KMS-11 (cell line): ENCODE data around the gene PDS5A.

Experiments
- H2AFZ ChIP-seq: fragments of 200-600 bp; sonication (generic); 2 replicates; pipeline ENCODE4 v1.6.1; 2016; ENCODE audit warnings: antibody characterized with exemption, mixed run types, low read depth
- H3K27ac ChIP-seq: fragments of 200-600 bp; sonication (generic); 2 replicates; pipeline ENCODE4 v1.6.1; 2016; ENCODE audit warnings: mild to moderate bottlenecking, mixed run types
- H3K27me3 ChIP-seq: fragments of 200-600 bp; sonication (generic); 2 replicates; pipeline ENCODE4 v1.6.1; 2017; ENCODE audit warnings: mild to moderate bottlenecking, low read depth, mixed run types, moderate library complexity; ENCODE audit not compliant: insufficient read depth
- H3K36me3 ChIP-seq: fragments of 200-600 bp; sonication (generic); 2 replicates; pipeline ENCODE4 v1.6.1; 2017; ENCODE audit warnings: mild to moderate bottlenecking, mixed run types; ENCODE audit not compliant: insufficient read depth
- H3K4me1 ChIP-seq: fragments of 200-600 bp; sonication (generic); 2 replicates; pipeline ENCODE4 v1.6.1; 2016; ENCODE audit warnings: mild to moderate bottlenecking, low read depth, mixed run types; ENCODE audit not compliant: poor library complexity, severe bottlenecking
- H3K4me2 ChIP-seq: fragments of 200-600 bp; sonication (generic); 2 replicates; pipeline ENCODE4 v1.7.0; 2016; ENCODE audit warnings: mild to moderate bottlenecking, mixed run types
- H3K4me3 ChIP-seq: fragments of 200-600 bp; sonication (generic); IDR thresholded peaks from 2 replicates; pipeline ENCODE4 v1.6.1; 2017; ENCODE audit warnings: low read depth, low read length, mixed read lengths; ENCODE audit not compliant: insufficient read depth
- H3K79me2 ChIP-seq: fragments of 200-600 bp; sonication (generic); 2 replicates; pipeline ENCODE4 v1.6.1; 2016; ENCODE audit warnings: low read depth, mixed run types; ENCODE audit not compliant: insufficient read depth
- H3K9ac ChIP-seq: fragments of 200-600 bp; sonication (generic); 2 replicates; pipeline ENCODE4 v1.6.1; 2016; ENCODE audit warnings: mild to moderate bottlenecking, mixed run types
- H4K20me1 ChIP-seq: fragments of 200-600 bp; sonication (generic); 2 replicates; pipeline ENCODE4 v1.6.1; 2016; ENCODE audit warnings: mild to moderate bottlenecking, mixed run types; ENCODE audit not compliant: insufficient read depth
- CTCF ChIP-seq: fragments of 200-600 bp; sonication (generic); conservative IDR thresholded peaks from 2 replicates; pipeline ENCODE4 v1.6.1; 2017; ENCODE audit warnings: low read depth, mild to moderate bottlenecking, antibody characterized with exemption, low read length, moderate library complexity, mixed read lengths

The PDS5A gene

GRCh38 chr4:39893693-39894072, 84.0 kb downstream of the PDS5A start:
- H4K20me1 ChIP-seq: no peaks in the 10 kb centered on the region
- H3K79me2 ChIP-seq: no peaks in the 10 kb centered on the region
- TF ChIP-seq CTCF: no peak
- no peaks in the 10 kb centered on the region for H3K36me3 ChIP-seq
- H3K9ac ChIP-seq: no peak overlapping the region
- no peak overlapping the region for H3K4me2 ChIP-seq
- H3K4me3 ChIP-seq: no peak overlapping the region
- H2AFZ ChIP-seq: no peak overlapping the region
- H3K27ac ChIP-seq: no peak overlapping the region
- no peaks in the 10 kb centered on the region for H3K4me1 ChIP-seq
- no peaks in the 10 kb centered on the region for H3K27me3 ChIP-seq

GRCh38 chr4:39892988-39893692, 84.6 kb downstream of the PDS5A start:
- Histone ChIP-seq H3K4me1 (no peaks in the 10 kb centered on the region), H3K4me3 (no peak overlapping the region), H2AFZ (no peak overlapping the region), H3K4me2 (no peak overlapping the region), H3K36me3 (no peaks in the 10 kb centered on the region), H3K9ac (no peak overlapping the region), H4K20me1 (no peaks in the 10 kb centered on the region), H3K27ac (no peak overlapping the region), H3K27me3 (no peaks in the 10 kb centered on the region), H3K79me2 (no peaks in the 10 kb centered on the region)
- TF ChIP-seq CTCF: no peak

DNA sequence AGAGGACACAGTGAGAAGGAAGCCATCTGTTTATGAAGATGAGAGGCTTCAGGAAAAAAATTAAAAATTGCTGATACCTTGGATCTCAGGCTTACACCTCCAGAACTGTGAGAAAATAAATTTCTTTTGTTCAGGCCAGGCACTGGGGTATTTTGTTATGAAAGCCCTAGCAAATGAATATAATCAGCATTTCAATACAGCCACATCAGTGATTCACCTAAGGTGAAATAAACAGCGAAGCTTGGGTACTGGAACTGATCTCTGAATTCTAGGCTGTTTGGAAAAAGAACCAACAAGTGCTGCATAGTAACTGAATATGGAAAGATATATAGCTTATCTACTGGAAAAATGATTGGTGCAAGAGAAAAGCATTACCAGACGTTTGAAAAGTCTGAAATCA, 88.5 kb downstream of the PDS5A start:
- no peaks in the 10 kb centered on the region for H3K4me1 ChIP-seq
- H3K27me3 ChIP-seq: no peaks in the 10 kb centered on the region
- TF ChIP-seq CTCF: no peak
- no peaks in the 10 kb centered on the region for H3K79me2 ChIP-seq
- no peak overlapping the region for H3K27ac ChIP-seq
- no peaks in the 10 kb centered on the region for H4K20me1 ChIP-seq
- H3K9ac ChIP-seq: no peak overlapping the region
- no peak overlapping the region for H2AFZ ChIP-seq
- H3K4me3 ChIP-seq: no peak overlapping the region
- H3K4me2 ChIP-seq: no peak overlapping the region
- no peaks in the 10 kb centered on the region for H3K36me3 ChIP-seq

GRCh38 chr4:39888541-39888940, 89.2 kb downstream of the PDS5A start:
- H3K4me1 ChIP-seq: no peaks in the 10 kb centered on the region
- no peaks in the 10 kb centered on the region for H4K20me1 ChIP-seq
- H3K4me2 ChIP-seq: no peak overlapping the region
- no peak overlapping the region for H3K9ac ChIP-seq
- no peak overlapping the region for H3K4me3 ChIP-seq
- H3K79me2 ChIP-seq: no peaks in the 10 kb centered on the region
- no peak for TF ChIP-seq CTCF
- H3K36me3 ChIP-seq: no peaks in the 10 kb centered on the region
- H2AFZ ChIP-seq: no peak overlapping the region
- no peaks in the 10 kb centered on the region for H3K27me3 ChIP-seq
- H3K27ac ChIP-seq: no peak overlapping the region
